ENCODE measurements around the gene GRK5. TPM values are rescaled to one million over a fixed set of nuclear protein-coding genes. Genes with fewer than 3 reads are reported as not detected.

GRK5 gene
- total RNA-seq, 1 experiment from 2014 or later: 4.8 TPM

GRCh38 chr10:119365773-119366599 is 158.6 kb downstream of the GRK5 start:
- in situ Hi-C loops (cut with HindIII; ENCODE audit: low pct_unique_long_range_greater_than_20kb, low sequenced_read_pairs): no loop called here
- DNase-seq (ENCODE audit: low read depth, low spot score): no peak

DNA sequence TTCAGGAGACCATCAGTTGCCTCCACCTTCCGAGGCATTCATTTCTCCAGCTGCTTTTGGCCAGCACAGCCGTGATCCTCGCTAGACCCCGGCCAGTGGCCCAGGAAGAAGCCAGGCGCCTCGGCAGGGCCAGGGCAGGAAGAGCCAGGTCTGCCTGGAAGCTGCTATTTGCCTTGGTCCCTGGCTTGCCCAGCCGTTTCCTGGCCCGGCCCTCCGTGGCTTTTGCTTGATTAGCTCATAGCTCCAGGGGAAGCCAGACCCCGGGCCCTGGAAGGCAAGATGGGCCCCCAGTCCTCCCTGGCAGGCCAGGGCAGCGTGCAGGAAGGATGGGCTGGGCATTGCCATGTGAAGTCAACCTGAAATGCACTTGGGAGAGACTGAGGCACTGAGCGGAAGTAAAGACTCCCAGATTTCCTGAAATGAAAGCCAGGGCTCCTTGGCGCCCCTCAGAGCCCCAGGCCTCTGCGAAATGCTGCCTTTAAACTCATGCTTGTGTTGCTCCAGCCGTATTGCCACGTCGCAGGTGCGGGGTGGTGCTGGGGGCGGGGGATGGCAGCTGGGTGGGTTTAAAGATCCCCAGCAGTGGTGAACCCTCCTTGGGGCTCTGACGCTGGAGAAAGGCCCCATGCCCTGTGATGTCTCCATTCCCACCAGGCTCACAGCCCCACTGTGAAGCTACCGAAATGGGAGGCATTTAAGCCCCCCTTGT is 160.6 kb downstream of the GRK5 start:
- in situ Hi-C loops (cut with HindIII; ENCODE audit: low pct_unique_long_range_greater_than_20kb, low sequenced_read_pairs): no loop called here
- no peak for DNase-seq (ENCODE audit: low read depth, low spot score)

- in situ Hi-C loops (cut with HindIII; ENCODE audit: low pct_unique_long_range_greater_than_20kb, low sequenced_read_pairs): no loop called here
- no peak for DNase-seq (ENCODE audit: low read depth, low spot score)
These were observed 161.2 kb downstream of the GRK5 start for GRCh38 chr10:119368581-119368980.

DNA sequence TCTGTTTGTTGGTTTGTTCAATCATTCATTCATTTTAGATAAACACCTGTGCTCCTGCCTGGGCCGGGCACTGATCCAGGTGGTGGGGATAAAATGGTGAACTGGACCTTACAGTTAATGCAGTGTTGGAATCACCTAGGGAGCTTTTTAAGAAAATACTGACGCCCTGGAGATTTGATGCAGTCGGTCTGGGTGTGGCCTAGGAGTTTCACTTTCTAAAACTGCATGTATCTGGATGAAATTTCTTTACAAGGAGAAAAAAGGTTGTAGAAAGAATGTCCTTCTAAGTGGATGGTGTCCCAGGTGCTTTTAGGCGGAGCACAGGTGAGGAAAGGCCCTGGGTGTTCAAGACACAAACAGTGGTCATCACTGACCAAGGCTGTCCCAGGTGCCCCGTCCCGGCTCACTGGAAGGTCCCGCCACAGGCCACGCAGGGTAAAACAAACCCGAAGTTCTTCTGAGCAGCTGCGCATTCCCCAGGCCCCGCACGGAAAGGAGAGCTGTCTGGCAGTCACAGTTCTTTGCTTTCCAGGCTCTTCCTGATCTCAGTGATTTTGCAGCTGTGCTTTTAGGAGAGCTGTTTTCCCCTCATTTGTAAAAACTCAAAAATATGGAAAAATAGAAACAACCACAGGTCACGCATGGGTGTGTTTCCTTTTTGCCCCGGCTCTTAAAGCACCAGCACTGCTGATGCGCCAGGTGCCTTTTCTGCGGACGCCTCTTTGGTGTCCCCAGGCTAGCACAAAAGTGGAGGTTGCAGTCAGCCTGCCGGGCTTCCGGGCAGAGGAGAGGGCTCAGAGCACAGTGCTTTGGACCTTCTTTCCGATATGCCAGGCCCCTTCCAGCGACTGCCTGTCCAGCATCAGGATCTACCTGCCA is 161.9 kb downstream of the GRK5 start:
- no peak for DNase-seq (ENCODE audit: low read depth, low spot score)
- in situ Hi-C loops (cut with HindIII; ENCODE audit: low pct_unique_long_range_greater_than_20kb, low sequenced_read_pairs): no loop called here

DNA sequence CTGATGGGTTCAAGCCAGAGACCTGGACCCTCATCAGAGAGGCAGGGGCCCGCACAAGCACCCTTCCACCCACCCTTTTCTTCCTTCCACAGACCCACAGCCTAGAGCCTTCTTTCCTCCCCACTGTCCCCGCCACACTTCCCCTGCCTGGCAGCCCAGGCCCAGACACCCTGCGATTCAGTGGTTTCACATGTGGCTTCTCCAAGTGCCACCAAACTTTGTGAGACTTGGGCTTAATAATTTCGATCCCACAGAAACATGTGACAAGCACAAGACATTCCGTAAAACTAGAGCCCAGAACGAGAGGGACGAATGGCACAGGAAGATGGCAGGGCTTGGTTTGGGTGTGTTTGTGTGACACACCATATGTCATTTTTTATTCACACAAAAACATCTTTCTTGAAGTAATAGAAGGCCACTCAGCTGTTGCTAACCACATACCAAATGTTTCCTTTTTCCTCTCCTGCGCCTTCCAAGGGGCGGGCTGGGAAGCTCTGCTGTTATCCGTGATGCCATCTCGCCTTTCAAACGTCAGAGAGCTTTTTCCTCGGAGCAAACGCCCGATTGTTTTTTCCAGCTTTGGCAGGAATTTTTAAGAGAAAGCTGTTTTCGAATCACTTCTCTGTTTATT is 162.9 kb downstream of the GRK5 start:
- no peak for DNase-seq (ENCODE audit: low read depth, low spot score)
- in situ Hi-C loops (cut with HindIII; ENCODE audit: low pct_unique_long_range_greater_than_20kb, low sequenced_read_pairs): no loop called here

DNA sequence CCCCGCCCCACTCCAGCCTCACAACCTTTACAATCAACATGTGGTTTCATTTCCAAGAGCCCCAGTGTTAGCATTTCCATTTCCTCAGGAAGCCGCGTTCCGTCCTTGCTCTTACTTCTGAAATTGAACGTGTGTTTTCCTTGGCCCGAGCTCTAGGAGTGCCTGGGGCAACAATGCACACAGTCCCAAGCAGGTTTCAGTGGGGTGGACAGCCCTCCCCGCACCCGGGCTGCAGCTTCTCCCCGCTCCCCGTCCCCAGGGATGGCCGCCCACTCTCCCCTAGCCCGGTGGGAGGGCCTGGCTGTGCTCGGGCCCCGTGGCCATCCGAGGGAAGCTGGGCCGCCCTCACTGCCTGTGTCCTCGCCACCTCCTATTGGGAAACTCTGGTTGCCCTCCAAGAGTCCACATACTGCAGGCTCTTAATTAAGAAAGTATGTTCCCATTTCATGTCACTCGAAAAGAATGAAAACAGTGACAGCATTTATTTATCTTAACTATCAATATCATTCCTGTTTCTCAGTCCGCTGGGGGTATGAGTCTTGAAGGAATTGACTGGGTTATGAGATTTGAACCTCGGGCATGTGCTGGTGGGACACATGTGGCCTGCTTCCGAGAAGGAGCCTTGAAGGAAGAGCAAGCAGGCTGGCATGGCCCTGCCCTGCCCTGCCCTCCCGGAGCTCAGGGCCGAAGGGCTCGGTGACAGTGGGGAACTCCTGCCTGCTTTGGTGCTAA is 163.8 kb downstream of the GRK5 start:
- no peak for DNase-seq (ENCODE audit: low read depth, low spot score)
- in situ Hi-C loops (cut with HindIII; ENCODE audit: low pct_unique_long_range_greater_than_20kb, low sequenced_read_pairs): no loop called here

GRCh38 chr10:119371704-119372663 is 164.6 kb downstream of the GRK5 start:
- no peak for DNase-seq (ENCODE audit: low read depth, low spot score)
- in situ Hi-C loops (cut with HindIII; ENCODE audit: low pct_unique_long_range_greater_than_20kb, low sequenced_read_pairs): no loop called here

GRCh38 chr10:119373294-119374102 is 166.1 kb downstream of the GRK5 start:
- no peak for DNase-seq (ENCODE audit: low read depth, low spot score)
- in situ Hi-C loops (cut with HindIII; ENCODE audit: low pct_unique_long_range_greater_than_20kb, low sequenced_read_pairs): no loop called here

- in situ Hi-C loops (cut with HindIII; ENCODE audit: low pct_unique_long_range_greater_than_20kb, low sequenced_read_pairs): no loop called here
- DNase-seq (ENCODE audit: low read depth, low spot score): no peak
These were observed 166.9 kb downstream of the GRK5 start for GRCh38 chr10:119374236-119374635.

DNA sequence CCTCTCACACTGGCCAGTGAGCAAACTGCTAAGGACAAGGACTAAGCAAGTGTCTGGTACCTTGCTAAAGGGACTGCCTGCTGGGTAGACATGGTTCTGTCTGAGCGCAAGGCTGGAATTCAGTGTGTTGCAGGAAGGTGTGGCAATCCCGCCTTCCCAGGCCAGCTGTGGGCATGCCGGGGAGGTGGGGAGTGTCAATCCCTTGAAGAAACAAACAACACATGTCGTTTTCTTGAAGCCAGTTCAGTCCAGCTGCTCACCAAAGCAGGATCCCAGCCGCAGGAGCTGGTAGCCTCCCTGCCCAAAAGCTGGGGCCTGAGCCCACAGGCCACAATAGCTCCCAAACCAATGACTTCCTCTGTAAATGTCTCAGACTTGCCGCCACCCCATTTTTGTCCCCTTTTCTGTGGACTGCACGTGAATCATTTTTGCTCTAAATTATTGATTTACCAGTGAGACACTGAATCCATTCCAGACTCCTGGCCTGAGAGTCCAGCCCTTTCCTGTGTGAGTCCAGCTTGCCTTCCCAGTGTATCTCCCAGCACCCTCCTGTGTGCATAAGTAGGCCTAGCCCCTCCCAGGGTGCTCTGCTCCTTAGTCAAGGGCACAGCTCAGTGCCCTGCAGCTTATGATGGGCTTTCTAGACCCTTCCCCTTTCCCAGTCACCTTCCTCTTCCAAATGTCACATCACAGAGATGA is 168.4 kb downstream of the GRK5 start:
- no peak for DNase-seq (ENCODE audit: low read depth, low spot score)
- in situ Hi-C loops (cut with HindIII; ENCODE audit: low pct_unique_long_range_greater_than_20kb, low sequenced_read_pairs): no loop called here

GRCh38 chr10:119377451-119377957 is 170.1 kb downstream of the GRK5 start:
- in situ Hi-C loops (cut with HindIII; ENCODE audit: low pct_unique_long_range_greater_than_20kb, low sequenced_read_pairs): no loop called here
- no peak for DNase-seq (ENCODE audit: low read depth, low spot score)

GRCh38 chr10:119377958-119378736 is 170.8 kb downstream of the GRK5 start:
- DNase-seq (ENCODE audit: low read depth, low spot score): no peak
- in situ Hi-C loops (cut with HindIII; ENCODE audit: low pct_unique_long_range_greater_than_20kb, low sequenced_read_pairs): no loop called here

DNA sequence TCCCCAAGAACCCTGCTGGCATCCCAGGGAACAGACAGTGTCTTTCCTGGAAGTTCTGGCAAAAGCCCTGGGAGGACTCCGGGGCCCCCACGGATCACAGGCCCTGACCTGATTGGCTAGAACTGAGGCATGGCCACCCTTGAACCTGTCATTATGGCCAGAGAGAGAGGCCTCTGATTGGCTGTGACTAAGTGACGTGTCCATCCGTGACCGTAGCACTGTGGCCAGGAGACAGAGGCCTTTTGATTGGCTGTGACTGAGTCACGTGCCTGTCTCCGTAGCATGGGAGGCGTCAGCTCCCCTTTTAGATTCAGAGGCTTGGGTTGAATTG is 171.3 kb downstream of the GRK5 start:
- DNase-seq (ENCODE audit: low read depth, low spot score): no peak
- in situ Hi-C loops (cut with HindIII; ENCODE audit: low pct_unique_long_range_greater_than_20kb, low sequenced_read_pairs): no loop called here

GRCh38 chr10:119379466-119380071 is 172.2 kb downstream of the GRK5 start:
- in situ Hi-C loops (cut with HindIII; ENCODE audit: low pct_unique_long_range_greater_than_20kb, low sequenced_read_pairs): no loop called here
- no peak for DNase-seq (ENCODE audit: low read depth, low spot score)

All from SK-MEL-5 (cell line).